ENCODE data around the gene MYO5B. TPM values are rescaled to one million over a fixed set of nuclear protein-coding genes. Genes with fewer than 3 reads are reported as not detected.

Gene MYO5B
- total and polyA plus RNA-seq, 4 donors = 5.4 to 23.4 (median 11.4) TPM

GRCh38 chr18:49856496-49856895 lies 338.5 kb downstream of the MYO5B start:
- 96% methylated on average over 6 of the region's 6 CpGs for WGBS
- H3K9ac ChIP-seq (ENCODE audit: low read depth in 1 of 2, low read length in 2 of 2) = no peak overlapping the region
- no peaks in the 10 kb centered on the region for H3K36me3 ChIP-seq (ENCODE audit: control insufficient read depth in 4 of 4, insufficient read depth in 3 of 4, low read depth in 1 of 4, low read length in 3 of 4)
- TF ChIP-seq HNF4G (IDR thresholded peaks at IDR 0.05) (no peak), YY1 (IDR thresholded peaks at IDR 0.05) (no peak), ZBTB33 (IDR thresholded peaks at IDR 0.05) (no peak), NR2F2 (IDR thresholded peaks at IDR 0.05) (no peak), RAD21 (IDR thresholded peaks at IDR 0.05) (no peak), EGR1 (IDR thresholded peaks at IDR 0.05; ENCODE audit: low read depth in 2 of 2) (no peak), REST (IDR thresholded peaks at IDR 0.05) (no peak), SP1 (IDR thresholded peaks at IDR 0.05) (no peak)
- TF ChIP-seq, protein P1, sequence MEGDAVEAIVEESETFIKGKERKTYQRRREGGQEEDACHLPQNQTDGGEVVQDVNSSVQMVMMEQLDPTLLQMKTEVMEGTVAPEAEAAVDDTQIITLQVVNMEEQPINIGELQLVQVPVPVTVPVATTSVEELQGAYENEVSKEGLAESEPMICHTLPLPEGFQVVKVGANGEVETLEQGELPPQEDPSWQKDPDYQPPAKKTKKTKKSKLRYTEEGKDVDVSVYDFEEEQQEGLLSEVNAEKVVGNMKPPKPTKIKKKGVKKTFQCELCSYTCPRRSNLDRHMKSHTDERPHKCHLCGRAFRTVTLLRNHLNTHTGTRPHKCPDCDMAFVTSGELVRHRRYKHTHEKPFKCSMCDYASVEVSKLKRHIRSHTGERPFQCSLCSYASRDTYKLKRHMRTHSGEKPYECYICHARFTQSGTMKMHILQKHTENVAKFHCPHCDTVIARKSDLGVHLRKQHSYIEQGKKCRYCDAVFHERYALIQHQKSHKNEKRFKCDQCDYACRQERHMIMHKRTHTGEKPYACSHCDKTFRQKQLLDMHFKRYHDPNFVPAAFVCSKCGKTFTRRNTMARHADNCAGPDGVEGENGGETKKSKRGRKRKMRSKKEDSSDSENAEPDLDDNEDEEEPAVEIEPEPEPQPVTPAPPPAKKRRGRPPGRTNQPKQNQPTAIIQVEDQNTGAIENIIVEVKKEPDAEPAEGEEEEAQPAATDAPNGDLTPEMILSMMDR (IDR thresholded peaks at IDR 0.05; ENCODE audit: low read depth, low read length, missing input control) = no peak
- TF ChIP-seq, protein P2, sequence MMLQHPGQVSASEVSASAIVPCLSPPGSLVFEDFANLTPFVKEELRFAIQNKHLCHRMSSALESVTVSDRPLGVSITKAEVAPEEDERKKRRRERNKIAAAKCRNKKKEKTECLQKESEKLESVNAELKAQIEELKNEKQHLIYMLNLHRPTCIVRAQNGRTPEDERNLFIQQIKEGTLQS (IDR thresholded peaks at IDR 0.05) = no peak
- H3K4me1 ChIP-seq (ENCODE audit: control insufficient read depth in 4 of 4, insufficient read depth in 4 of 4, low read length in 3 of 4) = peaks cover 0 to 21% (median 13%) of the 10 kb centered on the region in 4 donors
- H3K9me3 ChIP-seq (ENCODE audit: control insufficient read depth in 4 of 4, low read length in 3 of 4) = no peaks in the 10 kb centered on the region
- no peak for DNase-seq (ENCODE audit: low spot score)
- H3K27me3 ChIP-seq (ENCODE audit: control insufficient read depth in 4 of 4, insufficient read depth in 4 of 4, low read length in 3 of 4) = no peaks in the 10 kb centered on the region
- H3K4me3 ChIP-seq (ENCODE audit: low read depth in 1 of 3, low read length in 3 of 3) = no peak overlapping the region
- no peak overlapping the region for H3K27ac ChIP-seq (ENCODE audit: low read depth in 1 of 2, low read length in 2 of 2)

DNA sequence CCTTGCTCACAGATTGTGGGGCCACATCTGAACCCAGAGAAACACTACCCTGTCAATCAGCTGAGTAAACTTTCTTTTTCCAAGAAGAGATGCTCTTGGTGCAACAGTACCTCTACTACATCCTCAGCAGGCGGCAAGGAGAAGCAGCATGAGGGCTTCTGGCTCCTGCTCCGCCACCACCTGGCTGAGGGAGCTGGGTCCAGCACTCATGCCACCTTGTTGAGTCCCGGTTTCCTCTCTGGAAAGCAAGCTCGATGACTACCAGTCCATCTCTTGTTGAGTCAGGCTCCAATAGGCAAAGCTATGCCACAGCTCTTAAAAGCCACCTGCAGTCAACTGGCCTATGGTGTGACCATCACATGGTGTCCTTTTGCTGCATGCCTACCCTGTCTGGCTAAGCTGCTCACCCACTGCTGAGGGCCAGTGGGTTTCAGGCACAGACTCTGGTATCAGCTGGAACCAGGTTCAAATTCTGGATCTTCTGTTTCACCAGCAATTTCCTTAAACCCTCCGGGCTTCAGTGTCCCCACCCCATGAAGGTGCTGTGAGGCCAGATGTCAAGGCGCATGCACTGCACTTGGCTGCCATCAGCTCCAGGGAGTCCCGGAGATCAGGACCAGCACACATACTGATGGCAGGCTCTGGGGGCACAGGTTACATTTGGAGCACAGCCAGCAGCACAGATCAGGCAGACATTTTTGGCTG lies 339.1 kb downstream of the MYO5B start:
- H3K36me3 ChIP-seq (ENCODE audit: control insufficient read depth in 4 of 4, insufficient read depth in 3 of 4, low read depth in 1 of 4, low read length in 3 of 4) = no peaks in the 10 kb centered on the region

More for the DNA sequence above, 339.1 kb downstream of the MYO5B start:
- no peak for TF ChIP-seq REST (IDR thresholded peaks at IDR 0.05)
- H3K9ac ChIP-seq (ENCODE audit: low read depth in 1 of 2, low read length in 2 of 2) = no peak overlapping the region
- no peaks in the 10 kb centered on the region for H3K27me3 ChIP-seq (ENCODE audit: control insufficient read depth in 4 of 4, insufficient read depth in 4 of 4, low read length in 3 of 4)
- no peaks in the 10 kb centered on the region for H3K9me3 ChIP-seq (ENCODE audit: control insufficient read depth in 4 of 4, low read length in 3 of 4)
- WGBS = 98% methylated on average over 7 of the region's 7 CpGs
- H3K27ac ChIP-seq (ENCODE audit: low read depth in 1 of 2, low read length in 2 of 2) = no peak overlapping the region
- DNase-seq (ENCODE audit: low spot score) = no peak
- peaks cover 0 to 21% (median 13%) of the 10 kb centered on the region in 4 donors for H3K4me1 ChIP-seq (ENCODE audit: control insufficient read depth in 4 of 4, insufficient read depth in 4 of 4, low read length in 3 of 4)
- no peak overlapping the region for H3K4me3 ChIP-seq (ENCODE audit: low read depth in 1 of 3, low read length in 3 of 3)

Data from liver (tissue), 9 donors.